ENCODE results near the gene LGALS1. TPM values are rescaled to one million over a fixed set of nuclear protein-coding genes. Genes with fewer than 3 reads are reported as not detected.
A peak's percentile ranks its signal among the peaks of the same experiment; 100 is the strongest.

LGALS1 gene
- total RNA-seq, 1 experiment from 2014 or later, result 32.8 TPM

- Histone ChIP-seq H3K9ac (ENCODE audit: extremely low read depth, insufficient read length, low read length) (no peak overlapping the region), H3K4me2 (ENCODE audit: insufficient read depth, insufficient read length, low read length) (peak overlapping the region; percentile 76)
These were observed 697 bp downstream of the LGALS1 start for GRCh38 chr22:37675930-37676735.

More at GRCh38 chr22:37675930-37676735, 697 bp downstream of the LGALS1 start:
- Mint-ChIP-seq H3K4me3 (peak overlapping the region; percentile 60 to 73), H3K27me3 (ENCODE audit: low read depth) (peaks cover 7% of the 10 kb centered on the region), H3K27ac (peak overlapping the region in 1 of 3 experiments; percentile 25; a peak in 1 of 7 replicates), H3K9me3 (no peaks in the 10 kb centered on the region), H3K36me3 (ENCODE audit: insufficient read depth in 1 of 3, low read depth in 3 of 3) (no peaks in the 10 kb centered on the region; a peak in 1 of 7 replicates), H3K4me1 (peaks cover 5 to 22% of the 10 kb centered on the region in 2 experiments)
- Histone ChIP-seq H4K5ac (ENCODE audit: insufficient read length, low read depth, low read length) (no peak overlapping the region), H3K79me2 (ENCODE audit: insufficient read depth, low read length) (no peaks in the 10 kb centered on the region), H3K14ac (ENCODE audit: insufficient read depth, low read length) (no peak overlapping the region), H4K8ac (replicated peaks; ENCODE audit: insufficient read length, low read depth, low read length) (no peak overlapping the region), H2BK5ac (ENCODE audit: insufficient read length, low read length) (no peak overlapping the region), H2BK15ac (ENCODE audit: low read depth, low read length) (no peak overlapping the region), H3K23me2 (ENCODE audit: insufficient read length, low read depth, low read length, poor library complexity, severe bottlenecking) (peaks cover 3% of the 10 kb centered on the region), H2BK12ac (ENCODE audit: insufficient read length, low read depth, low read length) (no peak overlapping the region), H3K18ac (ENCODE audit: insufficient read length, low read depth, low read length) (no peak overlapping the region), H3K4me1 (ENCODE audit: insufficient read depth, low read length) (no peaks in the 10 kb centered on the region), H3K9me3 (ENCODE audit: control insufficient read depth, low read depth, low read length) (no peaks in the 10 kb centered on the region), H4K91ac (ENCODE audit: insufficient read length, low read depth, low read length) (no peak overlapping the region), H3K27ac (ENCODE audit: insufficient read length, low read depth, low read length) (no peak overlapping the region), H3T11ph (ENCODE audit: low read length) (no peak overlapping the region), H2AK5ac (ENCODE audit: insufficient read length, low read length) (no peak overlapping the region), H3K56ac (ENCODE audit: insufficient read length, low read depth, low read length) (no peak overlapping the region), H2BK120ac (ENCODE audit: low read depth, low read length, poor library complexity, severe bottlenecking) (no peak overlapping the region), H3K4ac (ENCODE audit: low read depth, low read length) (no peak overlapping the region), H3K23ac (ENCODE audit: insufficient read length, low read depth, low read length) (no peak overlapping the region), H3K79me1 (ENCODE audit: insufficient read depth, low read depth, low read length, poor library complexity, severe bottlenecking) (no peaks in the 10 kb centered on the region), H2AFZ (ENCODE audit: low read length) (no peak overlapping the region), H2BK20ac (ENCODE audit: low read depth, low read length, poor library complexity, severe bottlenecking) (no peak overlapping the region), H4K20me1 (ENCODE audit: control insufficient read depth, insufficient read depth, insufficient read length) (no peaks in the 10 kb centered on the region), H3K27me3 (ENCODE audit: insufficient read depth, low read length) (no peaks in the 10 kb centered on the region)
- TF ChIP-seq CTCF (conservative IDR thresholded peaks at IDR 0.05), result no peak
- no peak for DNase-seq
- no CpG with 5 or more reads among the region's 17 CpGs for WGBS (ENCODE audit: extremely low coverage, insufficient read length, low lambda C conversion rate)
